PC-3 (cell line): ENCODE measurements around the gene RFTN1.

ENCODE experiments used
- EZH2phosphoT487 ChIP-seq: fragments of 300-600 bp; sonication (generic); IDR thresholded peaks from 2 replicates; pipeline ENCODE4 v1.6.1; 2018; ENCODE audit warnings: mild to moderate bottlenecking, antibody characterized with exemption, low read length, borderline replicate concordance
- TF ChIP-seq, protein P1 (sequence below): fragments of 300-600 bp; sonication (generic); conservative IDR thresholded peaks from 2 replicates; pipeline ENCODE4 v1.5.1; 2017; ENCODE audit warnings: antibody characterized with exemption, low read depth, mild to moderate bottlenecking, low read length

DNA sequence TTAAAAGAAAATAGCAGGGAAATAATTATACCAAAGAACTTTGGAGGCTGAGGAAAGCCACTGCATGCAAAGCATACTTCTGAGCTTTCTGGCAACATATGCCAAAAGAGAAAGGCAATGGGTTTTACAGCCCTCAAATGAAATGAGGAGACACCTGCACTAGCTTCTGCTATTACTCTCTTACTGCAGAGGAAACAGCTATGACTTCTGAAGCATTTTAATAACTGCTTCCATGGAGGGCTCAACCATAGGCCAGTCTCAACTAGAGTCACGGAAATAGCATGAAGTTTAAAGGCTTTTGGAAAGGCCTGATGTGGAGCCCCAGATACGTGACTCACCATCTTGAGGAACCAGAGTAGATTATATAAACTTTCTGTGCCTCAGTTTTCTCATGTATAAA is 133.7 kb downstream of the RFTN1 start:
- no peak for TF ChIP-seq EZH2phosphoT487
- TF ChIP-seq, protein P1, sequence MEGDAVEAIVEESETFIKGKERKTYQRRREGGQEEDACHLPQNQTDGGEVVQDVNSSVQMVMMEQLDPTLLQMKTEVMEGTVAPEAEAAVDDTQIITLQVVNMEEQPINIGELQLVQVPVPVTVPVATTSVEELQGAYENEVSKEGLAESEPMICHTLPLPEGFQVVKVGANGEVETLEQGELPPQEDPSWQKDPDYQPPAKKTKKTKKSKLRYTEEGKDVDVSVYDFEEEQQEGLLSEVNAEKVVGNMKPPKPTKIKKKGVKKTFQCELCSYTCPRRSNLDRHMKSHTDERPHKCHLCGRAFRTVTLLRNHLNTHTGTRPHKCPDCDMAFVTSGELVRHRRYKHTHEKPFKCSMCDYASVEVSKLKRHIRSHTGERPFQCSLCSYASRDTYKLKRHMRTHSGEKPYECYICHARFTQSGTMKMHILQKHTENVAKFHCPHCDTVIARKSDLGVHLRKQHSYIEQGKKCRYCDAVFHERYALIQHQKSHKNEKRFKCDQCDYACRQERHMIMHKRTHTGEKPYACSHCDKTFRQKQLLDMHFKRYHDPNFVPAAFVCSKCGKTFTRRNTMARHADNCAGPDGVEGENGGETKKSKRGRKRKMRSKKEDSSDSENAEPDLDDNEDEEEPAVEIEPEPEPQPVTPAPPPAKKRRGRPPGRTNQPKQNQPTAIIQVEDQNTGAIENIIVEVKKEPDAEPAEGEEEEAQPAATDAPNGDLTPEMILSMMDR: no peak
